Psoas muscle (tissue), 8 donors: ENCODE data around the gene CPNE8. TPM values are rescaled to one million over a fixed set of nuclear protein-coding genes. Genes with fewer than 3 reads are reported as not detected.
"Not testable (repeated sequence)": the region's sequence is repeated elsewhere in the genome, so short reads cannot be mapped to it uniquely, and the experiment has no call there.

Source experiments
- ATAC-seq, 4 donors: fragments of 200-7000 bp; cut with Tn5 transposase; one replicate each; pipeline ENCODE4 v1.9.1; 2020; ENCODE audit warnings: moderate library complexity in 3 of 4, mild to moderate bottlenecking in 2 of 4
- DNase-seq, 2 donors: peaks; one replicate each; pipeline ENCODE4 v3.0.0-alpha.2; 2020
- H3K27ac ChIP-seq: fragments of 200-600 bp; one replicate; pipeline ENCODE4 v1.8.0; 2022
- H3K27me3 ChIP-seq, 3 donors: fragments of 200-600 bp in 1 of 3; one replicate each; pipeline versions ENCODE4 v1.6.1 to v1.8.0; 2013 to 2022; ENCODE audit warnings: low read length in 2 of 3, mild to moderate bottlenecking in 2 of 3, moderate library complexity in 1 of 3; ENCODE audit not compliant: insufficient read depth in 3 of 3
- H3K36me3 ChIP-seq, 2 donors: fragments of 200-600 bp in 1 of 2; one replicate each; pipeline versions ENCODE4 v1.6.1 to v1.8.0; 2013 to 2022; ENCODE audit warnings: low read depth in 1 of 2, mild to moderate bottlenecking in 1 of 2, moderate library complexity in 1 of 2; ENCODE audit not compliant: insufficient read depth in 1 of 2
- H3K4me1 ChIP-seq: fragments of 200-600 bp; one replicate; pipeline ENCODE4 v1.8.0; 2022
- H3K4me3 ChIP-seq: fragments of 200-600 bp; one replicate; pipeline ENCODE4 v1.8.0; 2022; ENCODE audit warnings: mild to moderate bottlenecking
- H3K9me3 ChIP-seq: fragments of 200-600 bp; one replicate; pipeline ENCODE4 v1.8.0; 2022
- CTCF ChIP-seq: fragments of 200-600 bp; IDR thresholded peaks from one replicate; pipeline ENCODE4 v1.8.0; 2022; ENCODE audit warnings: antibody characterized with exemption
- WGBS, 3 donors: extraction: QIAGEN DNeasy Blood & Tissue Kit; methylation state at CpG; one replicate each; pipeline versions ENCODE4 v1.1.6 to v1.1.7; 2013; 5-methylcytosine and 5-hydroxymethylcytosine counted together
- intact Hi-C, 2 donors: fragments of 100-400 bp; cut with DNase I; formaldehyde crosslinking; loops; one replicate each; pipeline versions ENCODE4 v1.11.0 to v1.14.2; 2022
- polyA plus RNA-seq, 3 donors: library from polyadenylated mRNA; stranded (reverse); fragments of 200-250 nt; gene quantifications; one replicate each; pipeline ENCODE4 v1.2.3, GENCODE V29; 2013
- total RNA-seq, 4 donors: library from RNA; stranded (reverse); fragmentation: NEBNext Ultra II Directional in 2 of 4; extraction: Animal tissue kit (Norgen Biotek cat#: 25700) in 2 of 4; gene quantifications; one replicate each; pipeline versions ENCODE4 v1.2.1 to v1.2.4, GENCODE V29; 2021 to 2023
- donor health status: healthy with polysubstance abuse.
- donor health status: DM: no; HTN: no; CAD: no; lungs with moderate emphysema.
- donor health status: Bipolar disorder and iron deficiency.
- donor health status: healthy.
- donor health status: DM: yes; HTN: yes; CAD: no.
- donor health status: DM: no; HTN: no; CAD: no.
- donor health status: DM: no; HTN: no; CAD: no.
- donor health status: DM: yes; HTN: yes; CAD: no.

Gene CPNE8
- total and polyA plus RNA-seq, 7 donors, result 0.98 to 3.5 (median 2.4) TPM

- H3K4me3 ChIP-seq, result no peak overlapping the region
- ATAC-seq (no peak), DNase-seq (no peak)
- TF ChIP-seq CTCF, result no peak
- H3K36me3 ChIP-seq, result no peaks in the 10 kb centered on the region
- no peak overlapping the region for H3K27ac ChIP-seq
- WGBS, 3 donors, result 75 to 76% (median 76%) methylated on average over 4 of the region's 4 CpGs
- no peaks in the 10 kb centered on the region for H3K9me3 ChIP-seq
- no peaks in the 10 kb centered on the region for H3K4me1 ChIP-seq
- no peaks in the 10 kb centered on the region for H3K27me3 ChIP-seq
- intact Hi-C loops, result no loop called here
Measured at GRCh38 chr12:38745601-38746000, 159.8 kb downstream of the CPNE8 start.

GRCh38 chr12:38744041-38744440, 161.3 kb downstream of the CPNE8 start:
- Histone ChIP-seq H3K4me3 (no peak overlapping the region), H3K4me1 (no peaks in the 10 kb centered on the region), H3K27me3 (no peaks in the 10 kb centered on the region), H3K27ac (no peak overlapping the region), H3K9me3 (no peaks in the 10 kb centered on the region), H3K36me3 (no peaks in the 10 kb centered on the region)
- TF ChIP-seq CTCF, result no peak
- WGBS, 3 donors, result 54 to 61% (median 56%) methylated on average over 4 of the region's 4 CpGs
- ATAC-seq, result no peak
- DNase-seq, result no peak
- intact Hi-C loops, result no loop called here

GRCh38 chr12:38742496-38742895, 162.9 kb downstream of the CPNE8 start:
- H3K4me1 ChIP-seq, ATAC-seq, H3K27ac ChIP-seq, H3K36me3 ChIP-seq, H3K27me3 ChIP-seq, DNase-seq, H3K9me3 ChIP-seq, H3K4me3 ChIP-seq, intact Hi-C loops: not testable (repeated sequence)
- 94 to 100% (median 96%) methylated on average over 1 of the region's 1 CpG for WGBS, 3 donors

- ATAC-seq, result no peak
- no peak for TF ChIP-seq CTCF
- Histone ChIP-seq H3K36me3 (no peaks in the 10 kb centered on the region), H3K4me1 (no peaks in the 10 kb centered on the region), H3K4me3 (no peak overlapping the region), H3K27ac (no peak overlapping the region), H3K27me3 (no peaks in the 10 kb centered on the region), H3K9me3 (no peaks in the 10 kb centered on the region)
- intact Hi-C loops, result no loop called here
- WGBS, 3 donors, result 62 to 72% (median 70%) methylated on average over 3 of the region's 3 CpGs
- no peak for DNase-seq
Measured at GRCh38 chr12:38736821-38737220, 168.6 kb downstream of the CPNE8 start.

- intact Hi-C loops, result no loop called here
- Histone ChIP-seq H3K36me3 (no peaks in the 10 kb centered on the region), H3K27ac (no peak overlapping the region), H3K9me3 (no peaks in the 10 kb centered on the region), H3K4me3 (no peak overlapping the region), H3K4me1 (no peaks in the 10 kb centered on the region), H3K27me3 (no peaks in the 10 kb centered on the region)
- TF ChIP-seq CTCF, result no peak
- ATAC-seq (no peak), DNase-seq (no peak)
Measured at GRCh38 chr12:38732761-38733160, 172.6 kb downstream of the CPNE8 start.
